HG03432 (cell line): Measurements from ENCODE around the gene CELA2A.
"Not testable (repeated sequence)": the region's sequence is repeated elsewhere in the genome, so short reads cannot be mapped to it uniquely, and the experiment has no call there.

Experiments used
- ATAC-seq: cut with Tn5 transposase; IDR thresholded peaks from one replicate; pipeline ENCODE4 v1.9.1; 2021; ENCODE audit warnings: mild to moderate bottlenecking, moderate library complexity; ENCODE audit not compliant: unreplicated experiment

CELA2A gene

DNA sequence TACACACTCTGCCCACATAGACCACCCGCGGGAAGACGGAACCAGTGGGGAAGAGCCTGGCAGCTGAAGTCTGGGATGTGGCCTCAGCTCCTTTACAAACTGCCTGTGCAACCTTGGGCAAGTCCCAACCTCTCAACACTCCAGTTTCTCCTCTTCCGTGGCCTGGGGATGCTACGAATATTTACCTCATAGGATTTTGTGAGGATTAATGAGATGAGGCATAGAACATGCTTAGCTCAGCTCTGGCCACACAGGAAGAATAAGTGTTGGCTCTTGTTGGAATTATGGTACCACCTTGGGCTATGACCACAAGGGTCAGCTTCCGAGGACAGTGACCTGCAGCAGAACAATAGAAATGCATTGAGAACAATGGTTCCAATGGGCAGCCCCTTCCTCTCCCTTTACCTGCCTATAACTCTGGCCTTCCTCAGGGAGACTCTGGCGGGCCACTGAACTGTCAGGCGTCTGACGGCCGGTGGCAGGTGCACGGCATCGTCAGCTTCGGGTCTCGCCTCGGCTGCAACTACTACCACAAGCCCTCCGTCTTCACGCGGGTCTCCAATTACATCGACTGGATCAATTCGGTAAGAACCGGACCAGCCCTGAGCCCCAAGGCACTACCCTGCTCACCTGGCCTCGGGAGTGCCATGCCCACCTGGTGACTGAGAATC lies 10.6 kb downstream of the CELA2A start:
- ATAC-seq: not testable (repeated sequence)

GRCh38 chr1:15468145-15468544 lies 11.6 kb downstream of the CELA2A start:
- ATAC-seq: no peak

DNA sequence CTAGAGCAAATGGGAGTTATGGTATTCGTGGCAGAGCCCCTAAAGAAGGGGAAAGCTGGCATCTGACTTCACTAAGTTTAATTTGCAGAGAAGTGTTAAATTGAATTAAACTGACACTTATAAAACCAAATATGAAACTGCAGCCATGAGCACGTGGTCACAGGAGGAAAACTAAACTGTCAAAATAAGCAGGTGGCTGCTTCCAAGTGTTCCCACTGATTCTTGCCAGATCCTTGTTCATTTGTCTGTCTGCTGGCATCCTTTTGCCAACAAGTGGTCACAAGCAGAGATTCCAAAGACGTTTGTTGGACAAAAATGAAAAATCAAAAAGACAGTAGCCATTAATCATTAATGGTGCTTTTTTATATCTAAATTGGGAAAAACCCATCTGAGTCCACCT lies 12.8 kb downstream of the CELA2A start:
- no peak for ATAC-seq

DNA sequence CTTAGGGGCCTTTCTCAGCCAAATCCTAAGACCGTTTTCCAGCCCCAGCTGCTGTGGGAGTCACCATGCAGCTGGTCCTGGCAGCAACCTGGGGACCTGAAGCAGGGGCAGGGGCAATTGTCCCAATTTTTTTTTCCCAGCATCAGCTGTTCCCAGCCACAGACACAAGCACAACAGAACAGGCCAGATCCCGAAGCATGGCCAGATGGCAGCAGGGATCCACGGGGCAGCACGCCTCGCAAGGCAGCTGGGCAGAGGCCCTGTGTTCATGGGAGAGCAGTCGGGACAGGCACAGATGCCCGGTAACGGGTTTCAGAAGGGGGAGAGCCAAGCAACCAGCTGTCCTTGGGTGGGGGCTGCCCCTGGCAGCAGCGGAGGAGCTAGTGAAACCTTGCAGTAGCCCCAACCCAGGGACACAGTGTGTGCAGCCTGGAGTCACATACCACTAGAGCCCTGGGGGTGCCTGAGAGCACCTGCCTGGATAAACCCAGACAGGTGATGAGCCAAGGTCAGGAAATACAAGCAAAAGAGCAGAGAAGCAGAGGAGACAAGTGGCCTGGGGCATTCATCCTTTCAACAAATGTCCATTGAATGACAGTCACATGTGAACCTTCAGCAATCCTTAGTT lies 13.4 kb downstream of the CELA2A start:
- not testable (repeated sequence) for ATAC-seq

DNA sequence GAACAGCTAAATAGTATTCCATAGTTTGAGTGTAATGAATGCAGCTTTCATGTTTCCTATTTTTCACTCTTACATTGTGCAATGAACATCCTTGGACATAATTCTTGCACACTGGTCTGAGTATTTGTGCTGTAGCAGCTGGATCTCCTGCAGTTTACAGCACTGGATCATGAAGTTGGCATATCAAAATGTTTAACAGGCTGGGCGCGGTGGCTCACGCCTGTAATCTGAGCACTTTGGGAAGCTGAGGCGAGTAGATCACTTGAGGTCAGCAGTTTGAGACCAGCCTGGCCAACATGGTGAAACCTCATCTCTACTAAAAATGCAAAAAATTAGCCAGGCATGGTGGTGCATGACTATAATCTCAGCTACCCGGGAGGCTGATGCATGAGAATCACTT lies 14.5 kb downstream of the CELA2A start:
- not testable (repeated sequence) for ATAC-seq

DNA sequence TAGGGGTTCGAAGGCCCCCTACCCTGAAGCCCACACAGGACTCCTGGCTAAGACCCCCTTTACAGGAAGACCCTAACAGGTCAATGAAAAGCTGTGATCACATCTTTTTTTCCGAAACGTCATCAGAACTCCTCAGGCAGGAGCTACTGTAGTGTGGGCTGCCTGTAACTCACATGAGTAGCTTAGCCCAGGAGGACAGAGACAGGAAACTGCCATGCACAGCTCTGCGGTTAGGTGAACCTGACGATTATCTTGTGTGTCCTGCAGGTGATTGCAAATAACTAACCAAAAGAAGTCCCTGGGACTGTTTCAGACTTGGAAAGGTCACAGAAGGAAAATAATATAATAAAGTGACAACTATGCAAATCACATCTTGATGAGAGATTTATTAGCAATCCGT lies 15.2 kb downstream of the CELA2A start:
- ATAC-seq: not testable (repeated sequence)

DNA sequence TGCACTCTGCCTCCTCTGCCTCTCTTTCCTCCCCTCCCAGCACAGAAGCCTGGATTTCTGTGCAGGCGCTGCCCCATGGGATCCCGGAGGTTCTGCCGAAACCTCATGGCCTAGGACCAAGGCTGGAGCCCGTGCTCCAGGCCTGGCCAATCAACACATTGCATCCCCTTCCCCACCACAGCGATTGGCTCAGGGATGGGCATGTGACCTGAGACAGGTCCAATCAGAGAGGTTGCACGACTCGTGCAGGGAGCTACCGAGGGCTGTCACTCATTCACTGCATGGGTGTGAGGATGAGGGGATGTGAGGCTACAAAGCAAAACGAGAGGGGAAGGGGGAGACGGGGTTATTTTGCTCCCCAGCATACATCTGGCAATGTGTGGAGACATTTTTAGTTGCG lies 16.1 kb downstream of the CELA2A start:
- ATAC-seq: no peak

- no peak for ATAC-seq
Measured at GRCh38 chr1:15475752-15476314, 19.3 kb downstream of the CELA2A start, which contains the start of gene CELA2B. CELA2B (plus strand) TSS chr1:15476104; CDS start chr1:15476126, 22 bp downstream.

- ATAC-seq: no peak
Measured at GRCh38 chr1:15476927-15477326, 20.4 kb downstream of the CELA2A start.

- no peak for ATAC-seq
Measured at GRCh38 chr1:15477646-15478212, 21.2 kb downstream of the CELA2A start.

DNA sequence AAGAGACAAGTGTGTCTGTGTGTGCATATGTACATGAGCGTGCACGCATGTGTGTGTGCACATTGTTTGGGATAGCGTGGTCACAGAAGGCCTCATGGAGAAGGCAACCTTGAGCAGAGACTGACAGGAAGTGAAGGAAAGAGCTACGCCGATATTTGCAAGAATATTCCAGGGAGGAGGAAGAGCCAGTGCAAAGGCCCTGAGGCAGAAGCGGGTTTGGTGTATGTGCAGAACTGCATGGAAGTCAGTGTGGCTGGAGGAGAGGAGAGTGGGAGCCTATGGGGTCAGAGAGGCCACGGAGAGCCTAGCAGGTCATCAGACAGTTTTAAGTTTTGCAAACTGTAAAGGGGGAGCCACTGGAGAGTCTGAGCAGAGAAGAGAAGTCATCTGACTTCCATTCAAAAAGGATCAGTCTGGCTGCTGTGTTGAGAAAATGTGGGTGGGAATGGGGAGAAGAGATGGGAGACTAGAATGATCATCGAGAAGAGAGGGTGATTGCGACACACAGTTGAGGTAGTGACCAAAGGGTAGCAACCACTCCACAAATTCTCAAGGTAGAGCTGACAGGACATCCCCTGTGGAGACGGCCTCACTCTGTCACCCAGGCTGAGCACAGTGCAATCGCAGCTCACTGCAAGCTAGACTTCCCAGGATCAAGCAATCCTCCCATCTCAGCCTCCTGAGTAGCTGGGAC lies 23.3 kb downstream of the CELA2A start:
- ATAC-seq: no peak

DNA sequence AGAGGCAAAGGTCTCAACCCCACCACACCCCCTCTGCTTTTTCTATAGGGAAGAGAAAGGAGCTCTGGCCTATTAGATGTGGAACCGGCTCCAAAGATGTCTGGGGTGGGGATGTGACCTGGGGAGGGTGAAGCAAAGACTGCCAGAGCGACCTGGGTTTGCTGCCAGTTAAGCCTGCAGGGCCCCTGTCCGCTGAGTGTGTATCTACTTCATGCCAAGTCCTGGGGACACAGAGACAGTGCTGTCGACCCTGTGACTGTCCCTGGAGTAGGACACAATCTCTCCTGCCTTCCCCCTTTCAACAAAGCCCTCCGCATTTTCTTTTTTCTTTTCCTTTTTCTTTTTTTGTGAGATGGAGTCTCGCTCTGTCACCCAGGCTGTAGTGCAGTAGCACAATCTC lies 25.9 kb downstream of the CELA2A start:
- ATAC-seq: not testable (repeated sequence)

GRCh38 chr1:15482983-15483543 lies 26.5 kb downstream of the CELA2A start:
- not testable (repeated sequence) for ATAC-seq

DNA sequence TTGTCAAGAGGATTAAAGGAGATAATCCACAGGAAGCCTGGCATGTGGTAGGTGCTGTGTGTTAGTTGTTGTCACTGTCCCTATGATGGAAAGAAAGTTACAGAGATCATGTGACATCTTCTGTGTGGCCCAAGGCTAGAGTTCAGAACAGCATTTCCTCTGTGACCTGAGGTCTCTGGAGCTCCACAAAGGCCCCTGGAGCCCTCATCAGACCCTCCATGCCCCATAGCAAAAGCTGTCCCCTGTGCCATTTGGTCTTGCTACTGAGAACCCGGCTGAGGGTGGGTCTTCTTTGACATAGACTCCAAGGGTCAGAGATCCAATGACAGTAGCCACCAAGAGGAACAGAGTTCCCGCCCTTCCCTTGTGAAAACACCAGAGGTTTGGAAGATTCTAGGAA lies 27.4 kb downstream of the CELA2A start:
- ATAC-seq: no peak

- not testable (repeated sequence) for ATAC-seq
Measured at GRCh38 chr1:15484443-15484842, 27.9 kb downstream of the CELA2A start.

DNA sequence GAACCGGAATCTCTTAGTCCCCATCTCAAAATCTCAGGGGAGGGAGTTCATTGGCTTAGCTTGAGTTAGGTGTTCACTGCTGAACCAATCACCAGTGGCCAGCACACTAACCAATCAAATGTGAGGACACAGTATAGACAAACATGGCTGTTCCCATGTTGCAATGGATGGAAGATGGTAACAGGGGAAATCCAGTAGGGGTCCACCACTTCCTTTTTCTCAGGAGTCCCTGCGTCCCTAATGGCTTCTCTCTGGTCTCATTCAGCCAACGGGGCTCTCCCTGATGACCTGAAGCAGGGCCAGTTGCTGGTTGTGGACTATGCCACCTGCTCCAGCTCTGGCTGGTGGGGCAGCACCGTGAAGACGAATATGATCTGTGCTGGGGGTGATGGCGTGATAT lies 29.1 kb downstream of the CELA2A start:
- ATAC-seq: no peak

- not testable (repeated sequence) for ATAC-seq
Measured at GRCh38 chr1:15486844-15487610, 30.5 kb downstream of the CELA2A start.

- ATAC-seq: no peak
Measured at GRCh38 chr1:15488371-15488770, 31.8 kb downstream of the CELA2A start.

DNA sequence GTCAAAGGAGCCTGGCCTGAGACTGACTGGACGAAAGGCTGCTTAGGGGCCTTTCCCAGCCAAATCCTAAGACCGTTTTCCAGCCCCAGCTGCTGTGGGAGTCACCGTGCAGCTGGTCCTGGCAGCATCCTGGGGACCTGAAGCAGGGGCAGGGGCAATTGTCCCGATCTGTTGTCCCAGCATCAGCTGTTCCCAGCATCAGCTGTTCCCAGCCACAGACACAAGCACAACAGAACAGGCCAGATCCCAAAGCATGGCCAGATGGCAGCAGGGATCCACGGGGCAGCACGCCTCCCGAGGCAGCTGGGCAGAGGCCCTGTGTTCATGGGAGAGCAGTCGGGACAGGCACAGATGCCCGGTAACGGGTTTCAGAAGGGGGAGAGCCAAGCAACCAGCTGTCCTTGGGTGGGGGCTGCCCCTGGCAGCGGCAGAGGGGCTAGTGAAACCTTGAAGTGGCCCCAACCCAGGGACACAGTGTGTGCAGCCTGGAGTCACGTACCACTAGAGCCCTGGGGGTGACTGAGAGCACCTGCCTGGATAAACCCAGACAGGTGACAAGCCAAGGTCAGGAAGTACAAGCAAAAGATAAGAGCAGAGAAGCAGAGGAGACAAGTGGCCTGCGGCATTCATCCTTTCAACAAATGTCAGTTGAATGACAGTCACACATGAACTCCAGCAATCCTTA lies 32.7 kb downstream of the CELA2A start:
- ATAC-seq: no peak

- ATAC-seq: not testable (repeated sequence)
Measured at GRCh38 chr1:15491010-15491409, 34.5 kb downstream of the CELA2A start.
